Body of pancreas (tissue), 4 donors: Measurements from ENCODE around the gene SLC4A3. TPM values are rescaled to one million over a fixed set of nuclear protein-coding genes. Genes with fewer than 3 reads are reported as not detected.

Experiments used
- ATAC-seq: fragments of 150-250 bp; one replicate; pipeline ENCODE4 v1.9.1; 2016
- DNase-seq, 4 donors: peaks; one replicate each; pipeline ENCODE4 v3.0.0-alpha.2; 2019
- H3K27ac ChIP-seq, 4 donors: fragments of 200-600 bp; sonication (generic); 1 replicate in 3 of 4; 2 replicates in 1 of 4; pipeline versions ENCODE4 v1.5.1 to v1.6.1; 2016 to 2019; ENCODE audit warnings: mild to moderate bottlenecking in 1 of 4, mixed read lengths in 1 of 4, moderate library complexity in 1 of 4
- H3K27me3 ChIP-seq, 2 donors: fragments of 200-600 bp; sonication (generic); one replicate each; pipeline ENCODE4 v1.6.0; 2016; ENCODE audit warnings: mild to moderate bottlenecking in 1 of 2
- H3K36me3 ChIP-seq, 2 donors: fragments of 200-600 bp; sonication (generic); replicated peaks in 1 of 2; 2 replicates each; pipeline ENCODE4 v1.5.1; 2016; ENCODE audit warnings: low read depth in 2 of 2; ENCODE audit not compliant: insufficient read depth in 1 of 2
- H3K4me1 ChIP-seq: fragments of 200-600 bp; sonication (generic); one replicate; pipeline ENCODE4 v1.6.0; 2016
- H3K4me3 ChIP-seq, 2 donors: fragments of 200-600 bp; sonication (generic); 1 replicate in 1 of 2; 2 replicates in 1 of 2; pipeline ENCODE4 v1.5.1; 2016 to 2019
- H3K9me3 ChIP-seq, 3 donors: fragments of 200-600 bp; sonication (generic); 1 replicate in 2 of 3; 2 replicates in 1 of 3; pipeline ENCODE4 v1.5.1; 2016
- CTCF ChIP-seq, 7 experiments: fragments of 450-650 bp in 4 of 7; fragments of 200-600 bp in 3 of 7; sonication (generic) in 3 of 7; IDR thresholded peaks; one replicate each; pipeline ENCODE4 v1.5.1; 2016 to 2019; ENCODE audit warnings: antibody characterized with exemption in 7 of 7
- POLR2A ChIP-seq, 3 donors: fragments of 450-650 bp; IDR thresholded peaks; one replicate each; pipeline ENCODE4 v1.6.1; 2016; ENCODE audit warnings: antibody characterized with exemption in 3 of 3, mild to moderate bottlenecking in 2 of 3
- WGBS, 2 donors: methylation state at CpG; one replicate each; pipeline ENCODE4 v1.1.5; 2017; 5-methylcytosine and 5-hydroxymethylcytosine counted together
- intact Hi-C: fragments of 100-400 bp; cut with DNase I; formaldehyde crosslinking; loops from one replicate; pipeline ENCODE4 v1.15.1; 2023
- total RNA-seq, 2 donors: library from RNA; depleted of rRNA; stranded (reverse); fragments of >200 nt; gene quantifications; one replicate each; pipeline ENCODE4 v1.1.0, GENCODE V29; 2016

SLC4A3 gene
- 10 to 100 TPM in 1 of 2 donors, 1 to 10 TPM in 1; 2.6 to 10.9 TPM for total RNA-seq

DNA sequence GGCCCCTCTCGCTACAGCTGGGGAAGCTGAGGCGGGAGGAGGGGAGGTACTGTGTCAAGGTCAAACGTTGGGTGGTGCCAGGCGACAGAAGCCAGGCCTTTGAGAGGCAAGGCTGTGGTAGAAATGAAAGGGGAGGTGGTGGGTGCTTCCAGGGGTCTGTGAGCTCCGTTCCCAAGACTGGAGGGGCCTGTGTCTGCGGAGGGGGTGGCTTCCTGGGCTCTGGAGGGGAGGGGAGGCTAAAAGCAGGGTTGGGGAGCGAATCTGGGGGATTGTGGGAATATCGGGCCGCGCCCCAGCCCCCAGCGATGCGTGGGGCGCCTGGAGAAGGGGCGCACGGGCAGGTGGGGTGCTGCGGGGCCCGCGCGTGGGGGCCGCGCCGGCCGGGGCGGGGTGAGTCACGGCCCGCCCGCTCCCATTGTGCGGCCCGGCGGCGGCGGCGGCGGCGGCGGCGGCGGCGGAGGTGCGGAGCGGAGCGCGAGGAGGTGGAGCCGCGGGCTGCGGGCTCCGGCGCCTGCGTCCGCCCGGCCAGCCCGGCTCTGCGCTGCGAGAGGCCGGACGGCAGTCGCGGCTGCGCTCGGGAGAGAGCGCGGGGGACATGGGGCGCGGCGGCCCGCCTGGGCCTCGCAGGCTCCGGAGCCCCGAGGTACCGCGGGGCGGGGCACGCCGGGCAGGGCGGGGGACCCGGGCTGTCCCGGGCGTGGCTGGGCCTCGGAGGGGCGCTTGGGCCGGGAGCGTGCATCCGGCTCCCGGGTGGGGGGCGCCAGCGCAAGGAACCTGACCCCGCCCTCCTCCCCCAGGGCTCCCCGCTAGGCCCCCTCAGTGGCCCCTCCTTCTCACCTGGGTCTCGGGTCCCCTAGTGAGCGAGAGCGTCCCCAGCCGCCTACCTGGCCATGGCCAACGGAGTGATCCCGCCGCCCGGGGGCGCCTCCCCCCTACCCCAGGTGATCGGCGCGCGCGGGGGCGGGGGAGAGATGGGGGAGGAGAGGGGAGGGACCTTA is at the start of gene SLC4A3:
SLC4A3 (plus strand) TSS at position 528 of the 998 bp plus-strand sequence; CDS start at position 891, 363 bp downstream.
- DNase-seq (peak in 2 of 4 donors; percentile 33 to 44), ATAC-seq (peak; percentile 82)
- Histone ChIP-seq H3K4me1 (peaks cover 16% of the 10 kb centered on the region), H3K27me3 (no peaks in the 10 kb centered on the region), H3K4me3 (peak within 1 kb of the TSS in 1 of 2 donors; percentile 37), H3K36me3 (no peaks in the 10 kb centered on the region), H3K9me3 (no peaks in the 10 kb centered on the region), H3K27ac (peak within 1 kb of the TSS in 3 of 4 donors; percentile 30 to 42 (median 34))
- WGBS, 2 donors = 2 to 17% methylated on average over 11 to 89 of the region's 103 CpGs
- intact Hi-C loops = no loop called here
- TF ChIP-seq CTCF (IDR thresholded peaks at IDR 0.05) (no peak), POLR2A (IDR thresholded peaks at IDR 0.05) (no peak)

- Histone ChIP-seq H3K4me3 (no peak overlapping the region), H3K27me3 (no peaks in the 10 kb centered on the region), H3K9me3 (no peaks in the 10 kb centered on the region), H3K36me3 (no peaks in the 10 kb centered on the region), H3K27ac (no peak overlapping the region), H3K4me1 (peaks cover 18% of the 10 kb centered on the region)
- 72 to 73% methylated on average over 8 of the region's 8 CpGs for WGBS, 2 donors
- no peak for DNase-seq
- intact Hi-C loops = no loop called here
- no peak for ATAC-seq
- TF ChIP-seq CTCF (IDR thresholded peaks at IDR 0.05) (no peak), POLR2A (IDR thresholded peaks at IDR 0.05) (no peak)
Observed at GRCh38 chr2:219578811-219579613, 48.4 kb upstream of the SLC4A3 start.

- Histone ChIP-seq H3K36me3 (no peaks in the 10 kb centered on the region), H3K27me3 (no peaks in the 10 kb centered on the region), H3K27ac (no peak overlapping the region), H3K4me1 (peaks cover 8% of the 10 kb centered on the region), H3K4me3 (no peak overlapping the region), H3K9me3 (no peaks in the 10 kb centered on the region)
- ATAC-seq = no peak
- 61 to 75% methylated on average over 2 of the region's 2 CpGs for WGBS, 2 donors
- TF ChIP-seq CTCF (IDR thresholded peaks at IDR 0.05) (no peak), POLR2A (IDR thresholded peaks at IDR 0.05) (no peak)
- intact Hi-C loops = no loop called here
- DNase-seq = no peak
Observed at GRCh38 chr2:219581346-219581745, 46.1 kb upstream of the SLC4A3 start.

GRCh38 chr2:219591091-219591490 is 36.3 kb upstream of the SLC4A3 start:
- TF ChIP-seq CTCF (IDR thresholded peaks at IDR 0.05) = no peak
- H3K4me1 ChIP-seq = peaks cover 1% of the 10 kb centered on the region
- ATAC-seq (no peak), DNase-seq (no peak)
- no peaks in the 10 kb centered on the region for H3K9me3 ChIP-seq
- H3K27me3 ChIP-seq = no peaks in the 10 kb centered on the region
- WGBS, 2 donors = 66 to 68% methylated on average over 4 of the region's 4 CpGs
- no peaks in the 10 kb centered on the region for H3K36me3 ChIP-seq
- intact Hi-C loops = no loop called here
- no peak overlapping the region for H3K27ac ChIP-seq
- H3K4me3 ChIP-seq = no peak overlapping the region
